H1 (cell line): Measurements from ENCODE around the gene PAN2.

ENCODE experiments used
- CEBPB ChIP-seq: IDR thresholded peaks from 2 replicates; pipeline ENCODE4 v1.6.1; 2012; ENCODE audit warnings: low read depth, low read length
- EP300 ChIP-seq, 2 experiments: IDR thresholded peaks; 1 replicate in 1 of 2; 2 replicates in 1 of 2; pipeline ENCODE4 v1.6.1; 2011 to 2012; ENCODE audit warnings: low read depth in 2 of 2, low read length in 2 of 2, mild to moderate bottlenecking in 2 of 2, borderline replicate concordance in 1 of 2, inconsistent platforms in 1 of 2, moderate library complexity in 1 of 2
- GTF2F1 ChIP-seq: IDR thresholded peaks from 2 replicates; pipeline ENCODE4 v1.6.1; 2012; ENCODE audit warnings: low read depth, low read length, improper control_type of control experiment, borderline replicate concordance
- JUN ChIP-seq: IDR thresholded peaks from 2 replicates; pipeline ENCODE4 v1.6.1; 2011; ENCODE audit warnings: low read depth, mild to moderate bottlenecking, improper control_type of control experiment, low read length
- MAFK ChIP-seq: IDR thresholded peaks from 2 replicates; pipeline ENCODE4 v1.6.1; 2012; ENCODE audit warnings: low read depth, mild to moderate bottlenecking, improper control_type of control experiment, low read length
- NANOG ChIP-seq: IDR thresholded peaks from 2 replicates; pipeline ENCODE4 v1.6.1; 2011; ENCODE audit warnings: low read length, low read depth, mild to moderate bottlenecking, inconsistent platforms; ENCODE audit not compliant: insufficient read depth, poor library complexity, severe bottlenecking
- NRF1 ChIP-seq: IDR thresholded peaks from 2 replicates; pipeline ENCODE4 v1.6.1; 2011; ENCODE audit warnings: mild to moderate bottlenecking, low read depth, low read length, improper control_type of control experiment
- POLR2A ChIP-seq, 2 experiments: IDR thresholded peaks; 1 replicate in 1 of 2; 2 replicates in 1 of 2; pipeline ENCODE4 v1.6.1; 2011; ENCODE audit warnings: low read depth in 2 of 2, low read length in 2 of 2, mild to moderate bottlenecking in 2 of 2; ENCODE audit errors: control extremely low read depth in 1 of 2
- POLR2AphosphoS5 ChIP-seq: IDR thresholded peaks from 2 replicates; pipeline ENCODE4 v1.6.1; 2011; ENCODE audit warnings: low read depth, low read length
- RAD21 ChIP-seq, 2 experiments: IDR thresholded peaks in 1 of 2; conservative IDR thresholded peaks in 1 of 2; 2 replicates each; pipeline ENCODE4 v1.6.1; 2011; ENCODE audit warnings: low read depth in 2 of 2, low read length in 2 of 2, improper control_type of control experiment in 1 of 2, inconsistent platforms in 1 of 2, mild to moderate bottlenecking in 1 of 2, moderate library complexity in 1 of 2
- RFX5 ChIP-seq: IDR thresholded peaks from 2 replicates; pipeline ENCODE4 v1.6.1; 2011; ENCODE audit warnings: low read depth, low read length, improper control_type of control experiment, borderline replicate concordance
- SRF ChIP-seq: IDR thresholded peaks from 2 replicates; pipeline ENCODE4 v1.6.1; 2011; ENCODE audit warnings: mild to moderate bottlenecking, low read depth, low read length, moderate library complexity
- TF ChIP-seq, protein P1 (sequence below), 3 experiments: IDR thresholded peaks; 1 replicate in 2 of 3; 2 replicates in 1 of 3; pipeline versions ENCODE4 v1.5.1 to v1.6.1; 2011; ENCODE audit warnings: low read length in 3 of 3, mild to moderate bottlenecking in 3 of 3, inconsistent platforms in 2 of 3, low read depth in 1 of 3, moderate library complexity in 1 of 3; ENCODE audit not compliant: insufficient read depth in 1 of 3; ENCODE audit errors: control extremely low read depth in 1 of 3

DNA sequence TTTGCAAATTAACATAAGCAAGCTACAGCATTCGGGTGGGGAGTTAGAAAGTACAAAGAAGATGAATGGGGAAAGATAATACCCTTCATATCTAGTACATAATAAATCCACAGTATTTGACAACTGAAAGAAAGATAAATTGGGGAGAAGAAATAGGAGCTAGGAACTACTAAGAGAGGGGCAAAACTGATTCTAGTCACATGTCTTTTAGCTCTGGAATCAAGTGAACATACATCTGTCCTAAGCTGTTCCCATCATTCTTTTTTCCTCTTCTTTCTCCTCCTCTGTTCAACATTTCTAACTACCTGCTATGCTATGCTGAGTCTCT, 44.2 kb upstream of the PAN2 start:
- TF ChIP-seq SRF (no peak), NRF1 (no peak), POLR2AphosphoS5 (no peak), MAFK (no peak), NANOG (no peak), POLR2A (IDR thresholded peaks at IDR 0.05; ENCODE audit: control extremely low read depth in 1 of 2, low read depth in 2 of 2, low read length in 2 of 2) (no peak), JUN (no peak), CEBPB (no peak), GTF2F1 (no peak), RFX5 (no peak), EP300 (IDR thresholded peaks at IDR 0.05; ENCODE audit: borderline replicate concordance in 1 of 2, low read depth in 2 of 2, low read length in 2 of 2) (no peak), RAD21 (IDR thresholded peaks at IDR 0.05 in 1 of 2, conservative IDR thresholded peaks at IDR 0.05 in 1 of 2; ENCODE audit: low read depth in 2 of 2, low read length in 2 of 2) (no peak)
- TF ChIP-seq, protein P1, sequence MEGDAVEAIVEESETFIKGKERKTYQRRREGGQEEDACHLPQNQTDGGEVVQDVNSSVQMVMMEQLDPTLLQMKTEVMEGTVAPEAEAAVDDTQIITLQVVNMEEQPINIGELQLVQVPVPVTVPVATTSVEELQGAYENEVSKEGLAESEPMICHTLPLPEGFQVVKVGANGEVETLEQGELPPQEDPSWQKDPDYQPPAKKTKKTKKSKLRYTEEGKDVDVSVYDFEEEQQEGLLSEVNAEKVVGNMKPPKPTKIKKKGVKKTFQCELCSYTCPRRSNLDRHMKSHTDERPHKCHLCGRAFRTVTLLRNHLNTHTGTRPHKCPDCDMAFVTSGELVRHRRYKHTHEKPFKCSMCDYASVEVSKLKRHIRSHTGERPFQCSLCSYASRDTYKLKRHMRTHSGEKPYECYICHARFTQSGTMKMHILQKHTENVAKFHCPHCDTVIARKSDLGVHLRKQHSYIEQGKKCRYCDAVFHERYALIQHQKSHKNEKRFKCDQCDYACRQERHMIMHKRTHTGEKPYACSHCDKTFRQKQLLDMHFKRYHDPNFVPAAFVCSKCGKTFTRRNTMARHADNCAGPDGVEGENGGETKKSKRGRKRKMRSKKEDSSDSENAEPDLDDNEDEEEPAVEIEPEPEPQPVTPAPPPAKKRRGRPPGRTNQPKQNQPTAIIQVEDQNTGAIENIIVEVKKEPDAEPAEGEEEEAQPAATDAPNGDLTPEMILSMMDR (IDR thresholded peaks at IDR 0.05; ENCODE audit: control extremely low read depth in 1 of 3, insufficient read depth in 1 of 3, low read depth in 1 of 3, low read length in 3 of 3) = no peak
